Middle frontal gyrus (tissue), 1 donor: ENCODE measurements around the gene CKAP4.
"Not testable (repeated sequence)": the region's sequence is repeated elsewhere in the genome, so short reads cannot be mapped to it uniquely, and the experiment has no call there.

ENCODE experiments used
- DNase-seq: peaks from one replicate; pipeline ENCODE4 v3.0.0-alpha.2; 2015; ENCODE audit warnings: low spot score; ENCODE audit errors: extremely low spot score

The CKAP4 gene

DNA sequence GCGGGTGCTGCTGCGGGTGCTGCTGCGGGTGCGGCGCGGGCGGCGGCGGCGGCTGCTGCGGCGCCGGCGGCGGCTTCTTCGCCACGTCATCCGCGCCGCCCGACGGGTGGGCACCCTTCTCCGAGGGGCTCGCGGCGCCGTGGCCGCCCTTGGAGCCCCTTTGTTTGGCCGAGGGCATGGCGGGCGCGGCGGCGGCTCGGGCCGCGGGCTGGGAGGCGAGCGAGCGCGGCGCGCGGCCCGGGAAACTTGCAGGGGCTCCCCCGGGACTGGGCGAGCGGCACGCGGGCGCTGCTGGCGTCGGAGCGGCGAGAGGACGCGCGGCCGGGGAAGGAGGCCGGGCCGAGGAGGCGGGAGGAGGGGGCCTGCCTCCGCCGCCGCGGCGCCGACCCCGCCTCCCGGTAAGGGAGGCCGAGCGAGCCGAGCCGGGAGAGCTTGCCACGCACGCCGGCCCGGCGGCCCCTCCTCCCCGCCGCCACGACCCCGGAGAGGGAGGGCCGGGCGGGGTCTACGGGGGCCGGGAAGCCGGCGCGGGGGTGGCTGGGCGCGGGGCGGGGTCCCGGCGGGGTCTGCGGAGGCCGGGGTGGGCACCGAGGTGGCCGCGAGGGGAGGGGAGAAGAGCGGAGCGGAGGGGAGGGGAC lies at the start of gene CKAP4:
Gene CKAP4 (minus strand): TSS at position 347 of the 638 bp plus-strand sequence. CDS start 169 bp downstream, at position 178.
- DNase-seq: peak; percentile 61

GRCh38 chr12:106297075-106297474 lies 49.3 kb upstream of the CKAP4 start:
- no peak for DNase-seq

- no peak for DNase-seq
Measured at GRCh38 chr12:106296179-106296877, 48.5 kb upstream of the CKAP4 start.

DNA sequence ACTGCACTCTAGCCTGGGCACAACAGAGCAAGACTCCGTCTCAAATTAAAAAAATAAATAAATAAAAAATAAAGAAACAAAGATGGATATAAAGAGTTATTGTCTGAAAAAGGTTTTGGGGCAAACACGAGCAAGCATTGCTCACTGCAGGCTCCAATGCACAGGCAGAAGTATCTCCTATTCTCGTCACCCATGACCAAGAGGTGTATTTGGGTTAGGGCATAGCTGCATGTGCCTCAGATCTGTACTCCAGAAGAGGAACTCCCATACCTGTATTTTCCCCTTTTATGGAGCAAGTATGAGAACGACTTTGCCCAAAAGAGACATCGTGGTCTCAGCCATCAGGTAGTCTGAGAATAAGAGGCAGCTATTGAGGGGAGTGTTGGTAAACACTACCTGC lies 44.5 kb upstream of the CKAP4 start:
- no peak for DNase-seq

DNA sequence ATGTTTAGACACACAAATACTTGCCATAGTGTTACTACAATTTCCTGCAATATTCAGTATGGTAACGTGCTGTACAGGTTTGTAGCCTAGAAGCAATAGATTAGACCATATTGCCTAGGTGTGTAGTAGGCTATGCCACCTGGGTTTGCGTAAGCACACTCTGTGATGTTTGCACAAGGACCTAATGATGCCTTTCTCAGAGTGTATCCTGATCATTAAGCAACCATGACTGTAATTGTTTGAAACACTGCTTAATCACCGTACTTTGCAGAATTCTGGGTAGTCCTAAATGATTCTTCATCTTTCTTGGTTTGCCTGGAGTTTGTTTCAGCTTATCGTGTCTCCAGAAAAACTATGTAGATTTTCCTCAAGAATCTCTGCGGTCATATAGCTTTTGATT lies 43.5 kb upstream of the CKAP4 start:
- DNase-seq: no peak

- no peak for DNase-seq
Measured at GRCh38 chr12:106290666-106291065, 42.8 kb upstream of the CKAP4 start.

DNA sequence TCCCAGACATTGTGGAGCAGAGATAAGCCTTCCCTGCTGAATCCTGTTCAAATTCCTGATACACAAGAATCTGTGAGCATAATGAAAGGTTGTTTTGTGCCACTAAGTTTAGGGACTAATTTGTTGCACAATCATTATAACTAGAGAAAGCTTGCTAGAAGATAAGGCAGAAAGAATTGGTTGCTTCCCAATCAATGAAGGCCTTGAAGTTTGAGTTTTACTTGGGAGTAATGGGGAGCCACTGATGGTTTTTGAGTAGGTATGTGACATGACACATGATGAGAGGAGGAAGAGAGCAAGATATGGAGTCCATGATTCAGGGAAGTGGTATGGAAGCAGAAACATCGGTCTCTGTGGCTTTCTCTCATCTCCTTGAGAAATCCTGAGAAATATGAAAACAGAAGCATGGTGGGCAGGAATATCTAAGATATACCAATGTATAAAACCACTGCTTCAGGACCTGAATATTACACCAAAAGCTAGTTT lies 41.4 kb upstream of the CKAP4 start:
- no peak for DNase-seq

GRCh38 chr12:106288494-106289195 lies 40.8 kb upstream of the CKAP4 start:
- no peak for DNase-seq

DNA sequence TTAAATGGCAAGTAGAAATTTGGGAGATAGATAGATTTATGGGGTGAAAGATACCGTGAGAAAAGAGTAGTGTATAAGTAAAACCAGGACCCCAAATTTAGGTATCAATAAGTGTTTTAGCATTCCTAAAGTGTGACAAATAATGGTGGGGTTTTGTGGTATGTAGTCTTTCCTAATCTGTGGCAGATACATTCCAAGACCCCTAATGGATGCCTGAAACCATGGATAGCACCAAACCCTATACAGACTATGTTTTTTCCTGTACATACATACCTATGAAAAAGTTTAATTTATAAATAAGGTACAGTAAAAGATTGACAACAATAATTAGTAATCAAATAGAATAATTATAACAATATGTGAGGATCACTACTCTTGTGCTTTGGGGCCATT lies 40.3 kb upstream of the CKAP4 start:
- DNase-seq: no peak

DNA sequence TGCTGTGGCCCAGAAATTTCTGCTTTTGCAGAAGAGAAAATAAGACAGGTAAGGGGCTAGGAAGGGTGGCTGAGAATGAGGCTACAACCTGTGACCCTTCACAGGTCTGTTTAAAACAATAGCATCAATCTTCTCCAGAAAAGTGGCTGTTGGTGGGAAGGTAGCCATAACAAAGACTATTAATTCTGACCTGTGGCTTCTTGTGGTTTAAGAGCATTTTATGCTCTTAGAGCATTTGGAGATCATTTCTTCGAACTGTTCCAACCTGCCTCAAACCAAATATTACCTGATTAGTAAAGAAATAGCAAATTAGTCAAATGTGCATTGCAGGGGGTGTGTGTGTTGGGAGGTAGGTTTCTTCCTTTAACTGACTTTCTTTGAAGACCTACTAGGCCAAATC lies 39.5 kb upstream of the CKAP4 start:
- DNase-seq: no peak

- DNase-seq: not testable (repeated sequence)
Measured at GRCh38 chr12:106286576-106287162, 38.8 kb upstream of the CKAP4 start.

GRCh38 chr12:106285982-106286381 lies 38.2 kb upstream of the CKAP4 start:
- DNase-seq: no peak

DNA sequence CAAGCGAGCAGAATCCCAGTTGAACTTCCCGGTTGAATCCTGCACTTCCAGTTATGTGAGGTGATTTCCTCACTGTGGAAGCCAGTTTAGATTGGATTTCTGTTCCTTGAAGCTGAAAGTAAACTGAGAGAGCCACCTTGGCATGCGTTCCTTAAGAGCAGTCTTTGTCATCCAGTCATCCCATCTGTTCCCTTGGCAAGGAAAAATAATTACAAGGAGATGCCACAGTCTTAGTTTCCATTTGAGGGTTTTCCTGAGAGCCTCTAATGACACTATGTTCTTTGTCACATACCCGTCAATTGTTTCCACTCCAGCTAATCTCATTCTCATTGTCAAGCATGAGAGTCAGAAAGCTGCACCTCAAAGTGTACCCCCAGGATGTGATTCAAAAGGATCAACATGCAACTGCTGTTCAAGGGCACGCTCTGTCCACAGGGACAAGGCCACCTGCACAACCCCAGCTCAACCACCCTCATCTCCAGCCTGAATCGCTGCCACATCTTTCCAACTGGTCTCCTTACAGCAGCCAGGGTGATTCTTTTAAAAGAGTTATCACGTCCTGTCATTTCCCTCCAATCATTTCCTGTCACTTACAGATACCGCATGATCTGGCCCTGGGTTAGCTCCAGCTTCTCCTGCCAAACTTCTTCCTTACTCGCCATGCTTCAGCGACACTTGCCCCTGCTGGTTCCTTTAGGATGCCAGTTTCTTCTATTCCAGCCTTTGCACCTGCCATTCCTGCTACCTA lies 36.7 kb upstream of the CKAP4 start:
- peak; percentile 44 for DNase-seq

DNA sequence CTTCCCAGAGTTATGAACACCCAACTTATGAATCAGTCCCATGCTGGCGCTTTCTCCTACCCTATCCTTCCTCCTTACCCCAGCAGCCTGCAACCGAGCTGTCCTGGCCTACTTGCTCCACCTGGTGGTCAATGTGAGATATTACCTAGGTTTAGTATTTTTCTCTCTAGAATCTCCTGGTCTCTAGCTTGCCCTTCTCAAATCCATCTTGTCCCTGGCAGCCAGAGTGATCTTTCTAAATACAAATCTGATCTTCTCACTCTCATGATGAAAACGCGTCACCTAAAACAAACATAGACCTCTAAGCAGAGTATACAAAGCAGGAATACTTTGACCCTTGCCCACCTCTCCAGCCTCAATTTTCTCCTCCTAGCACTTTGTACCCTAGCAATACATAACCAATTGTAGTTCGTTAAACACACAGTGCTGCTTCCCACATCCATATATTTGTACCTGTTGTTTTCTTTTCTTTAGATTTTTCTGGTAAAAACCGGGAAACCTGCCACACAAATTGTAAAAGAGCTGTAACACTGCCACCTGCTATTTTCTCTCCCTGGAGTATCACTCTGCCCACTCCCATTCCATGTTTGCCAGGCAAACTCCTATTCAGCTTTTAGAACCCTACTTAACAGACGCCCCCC lies 34.8 kb upstream of the CKAP4 start:
- no peak for DNase-seq

- DNase-seq: no peak
Measured at GRCh38 chr12:106281804-106282203, 34.0 kb upstream of the CKAP4 start.

DNA sequence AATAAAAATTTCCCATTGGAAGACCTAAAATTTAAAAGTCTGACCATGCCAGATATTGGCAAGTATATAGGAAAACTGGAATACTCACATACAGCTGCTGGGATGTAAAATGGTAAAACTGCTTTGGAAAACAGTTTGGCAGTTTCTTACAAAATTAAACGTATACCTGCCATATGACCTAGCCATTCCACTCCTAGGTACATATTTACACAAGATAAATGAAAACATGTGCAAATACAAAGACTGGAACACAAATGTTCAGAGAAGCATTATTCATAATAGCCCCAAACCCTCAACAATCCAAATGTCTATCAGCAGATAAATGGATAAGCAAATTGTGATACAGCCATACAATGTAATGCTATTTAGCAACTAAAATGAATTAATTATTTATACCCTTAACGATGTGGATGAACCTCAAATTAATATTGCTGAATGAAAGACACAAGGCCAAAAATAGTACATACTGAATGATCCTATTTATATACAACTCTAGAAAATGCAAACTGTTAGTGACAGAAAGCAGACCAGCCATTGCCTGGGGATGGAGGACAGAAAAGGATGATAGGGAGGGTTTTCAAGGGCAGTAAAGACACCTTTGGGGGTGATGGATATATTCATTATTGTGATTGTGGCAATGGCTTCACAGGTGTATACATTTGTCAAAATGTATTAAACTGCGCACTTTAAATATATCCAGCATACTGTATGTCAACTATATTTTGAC lies 33.4 kb upstream of the CKAP4 start:
- no peak for DNase-seq

GRCh38 chr12:106280106-106280505 lies 32.3 kb upstream of the CKAP4 start:
- DNase-seq: no peak

DNA sequence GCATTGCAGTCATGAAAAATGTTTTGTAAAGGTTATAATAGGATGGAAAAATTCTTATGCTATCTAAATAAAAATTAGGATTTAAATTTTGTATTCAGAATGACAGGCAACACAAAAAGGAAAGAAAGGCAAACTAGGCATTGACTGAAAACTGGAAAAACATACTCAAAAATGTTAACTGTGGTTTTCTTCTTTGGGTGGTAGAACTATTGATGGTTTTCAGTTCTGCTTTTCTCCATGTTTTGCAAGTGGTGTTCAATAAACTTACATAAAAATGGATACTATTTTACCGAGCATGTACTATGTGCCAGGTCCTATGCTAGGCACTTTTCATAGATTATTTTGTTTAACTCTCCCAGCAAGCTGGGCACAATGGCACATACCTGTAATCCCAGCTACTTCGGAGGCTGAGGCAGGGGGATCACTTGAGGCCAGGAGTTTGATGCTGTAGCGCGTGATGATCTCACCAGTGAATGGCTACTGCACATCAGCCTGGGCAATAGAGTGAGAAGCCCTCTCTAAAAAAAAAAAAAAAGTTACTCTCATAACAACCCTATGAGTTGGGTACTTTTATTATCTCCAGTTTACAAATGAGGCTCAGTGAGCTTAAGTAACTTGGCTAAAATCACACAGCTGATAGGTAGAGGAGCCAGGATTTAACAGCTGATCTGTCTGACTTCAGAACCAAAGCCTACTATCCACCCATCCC lies 28.4 kb upstream of the CKAP4 start:
- DNase-seq: no peak

GRCh38 chr12:106275458-106275857 lies 27.6 kb upstream of the CKAP4 start:
- DNase-seq: no peak
